T1000 (cell line): ENCODE data around the gene BCAS2.

ENCODE experiments used
- DNase-seq: peaks from one replicate; lab custom pipeline; 2025; ENCODE audit warnings: mixed read lengths; lab: John Stamatoyannopoulos, UW

The BCAS2 gene

GRCh38 chr1:114558544-114558943 lies 22.9 kb downstream of the BCAS2 start:
- no peak for DNase-seq

GRCh38 chr1:114554577-114554976 lies 26.8 kb downstream of the BCAS2 start:
- no peak for DNase-seq

GRCh38 chr1:114552106-114552639 lies 29.2 kb downstream of the BCAS2 start:
- DNase-seq: no peak

DNA sequence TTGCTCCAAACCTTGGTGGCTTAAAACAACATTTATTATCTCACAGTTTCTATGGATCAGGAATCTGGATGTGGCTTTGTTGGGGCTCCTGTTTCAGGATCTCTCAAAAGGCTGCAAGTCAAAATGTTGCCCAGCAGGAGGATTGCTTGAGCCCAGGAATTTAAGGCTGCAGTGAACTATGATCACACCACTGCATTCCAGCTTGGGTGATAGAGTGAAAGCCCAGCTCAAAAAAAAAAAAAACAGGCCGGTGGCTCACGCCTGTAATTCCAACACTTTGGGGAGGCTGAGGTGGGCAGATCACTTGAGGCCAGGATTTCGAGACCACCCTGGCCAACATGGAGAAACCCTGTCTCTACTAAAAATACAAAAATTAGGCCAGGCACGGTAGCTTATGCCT lies 30.0 kb downstream of the BCAS2 start:
- no peak for DNase-seq

DNA sequence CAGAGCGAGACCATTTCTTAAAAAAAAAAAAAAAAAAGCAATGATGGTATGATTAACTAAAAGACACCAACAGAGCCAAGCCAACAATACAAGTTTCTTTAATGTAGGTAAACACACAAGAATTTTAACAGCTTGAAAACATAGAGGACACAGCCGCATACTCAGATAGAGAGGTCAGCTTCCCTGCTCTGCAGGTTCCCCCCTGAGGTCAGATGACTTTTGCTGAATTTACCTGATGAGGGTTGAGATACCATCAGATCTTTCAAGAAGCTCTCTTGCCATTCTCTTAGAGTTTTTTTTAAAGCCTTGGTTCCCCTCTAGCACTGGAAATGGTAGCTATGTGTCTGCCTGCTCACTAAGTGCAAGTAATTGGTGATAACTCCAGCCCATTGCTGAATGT lies 31.1 kb downstream of the BCAS2 start:
- DNase-seq: no peak

GRCh38 chr1:114549137-114549536 lies 32.3 kb downstream of the BCAS2 start:
- no peak for DNase-seq

DNA sequence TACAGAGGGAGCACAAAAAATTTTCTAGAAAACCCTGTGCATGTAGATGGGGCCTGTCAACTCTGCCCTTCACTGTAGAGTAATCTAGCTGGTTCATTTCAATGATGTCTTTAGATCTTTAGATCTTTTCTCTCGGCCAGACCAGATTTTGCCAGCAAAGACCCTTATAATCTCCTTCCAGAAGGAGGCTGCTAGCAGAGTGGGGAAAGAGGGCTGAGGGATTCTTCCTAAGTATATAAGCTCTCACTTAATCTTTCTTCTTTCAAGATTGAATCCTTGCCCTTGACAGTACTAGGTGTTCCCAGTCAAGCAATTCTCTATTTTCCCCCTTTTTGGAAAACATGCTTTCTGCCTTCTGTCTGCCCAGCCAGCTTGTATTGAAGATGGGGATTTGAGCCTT lies 34.3 kb downstream of the BCAS2 start:
- no peak for DNase-seq

GRCh38 chr1:114545796-114546195 lies 35.6 kb downstream of the BCAS2 start:
- no peak for DNase-seq

DNA sequence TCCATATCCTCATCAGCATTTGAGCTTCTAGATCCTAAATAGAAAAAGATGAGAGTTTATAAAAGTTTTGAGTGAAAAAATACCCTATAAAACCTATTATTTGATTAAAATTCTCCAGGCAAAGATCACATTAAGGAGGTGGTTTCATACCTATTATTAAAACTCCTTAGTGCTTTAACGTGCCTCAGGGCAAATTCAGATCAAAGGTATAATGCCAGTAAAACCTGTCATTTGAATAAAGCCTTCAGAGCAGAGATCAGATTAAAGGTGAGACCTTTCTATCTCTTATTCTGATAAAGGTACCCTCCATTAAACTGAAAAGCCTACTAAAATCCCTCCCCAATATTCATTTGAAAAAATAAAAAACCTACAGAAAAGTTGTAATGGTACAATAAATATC lies 36.1 kb downstream of the BCAS2 start:
- no peak for DNase-seq

DNA sequence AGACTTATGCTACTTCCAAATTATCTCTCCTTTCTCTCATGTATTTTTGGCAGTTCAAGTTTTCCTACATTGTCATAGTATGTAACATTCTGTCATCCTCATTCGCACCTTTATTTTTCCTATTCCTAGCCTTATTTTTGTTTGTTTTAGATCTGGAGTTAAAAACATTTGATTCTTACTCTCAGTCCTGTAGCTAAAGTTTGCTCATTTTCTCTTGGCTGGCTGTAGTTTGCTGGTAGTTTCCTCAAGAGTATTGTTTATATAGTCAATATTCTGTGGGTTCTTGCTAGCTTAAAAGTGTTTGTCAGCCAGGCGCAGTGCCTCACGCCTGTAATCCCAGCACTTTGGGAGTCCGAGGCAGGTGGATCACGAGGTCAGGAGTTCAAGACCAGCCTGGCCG lies 40.6 kb downstream of the BCAS2 start:
- no peak for DNase-seq

GRCh38 chr1:114540272-114540671 lies 41.1 kb downstream of the BCAS2 start:
- no peak for DNase-seq

DNA sequence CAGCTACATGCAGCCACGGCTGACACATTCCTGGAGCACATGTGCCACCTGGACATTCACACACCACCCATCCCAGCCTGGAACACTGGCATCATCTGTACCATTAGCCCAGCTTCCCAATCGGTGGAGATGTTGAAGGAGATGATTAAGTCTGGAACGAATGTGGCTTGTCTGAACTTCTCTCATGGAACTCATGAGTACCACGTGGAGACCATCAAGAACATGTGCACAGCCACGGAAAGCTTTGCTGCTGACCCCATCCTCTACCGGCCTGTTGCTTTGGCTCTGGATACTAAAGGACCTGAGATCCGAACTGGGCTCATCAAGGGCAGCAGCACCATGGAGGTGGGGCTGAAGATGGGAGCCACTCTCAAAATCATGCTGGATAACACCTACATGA lies 45.4 kb downstream of the BCAS2 start:
- no peak for DNase-seq

DNA sequence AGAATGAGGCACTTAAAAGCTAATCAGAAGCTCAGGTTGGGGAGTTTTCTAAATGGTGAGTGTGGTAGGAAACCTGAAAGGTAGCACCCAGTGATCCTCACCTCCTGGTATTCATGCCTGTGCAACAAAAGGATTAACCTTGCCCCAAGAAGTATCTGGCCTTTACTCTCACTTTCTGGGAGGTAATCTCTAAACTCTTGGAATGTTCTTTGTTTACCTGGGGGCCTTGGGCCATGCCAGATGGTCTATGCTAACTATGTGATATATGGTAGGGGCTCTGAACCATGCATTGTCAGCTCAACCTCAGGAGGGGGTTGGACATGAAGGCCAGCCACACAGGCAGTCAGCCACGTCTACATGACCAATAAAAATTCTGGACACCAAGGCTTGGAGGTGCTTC lies 46.0 kb downstream of the BCAS2 start:
- no peak for DNase-seq

GRCh38 chr1:114531094-114531493 lies 50.3 kb downstream of the BCAS2 start:
- DNase-seq: no peak

GRCh38 chr1:114530224-114530623 lies 51.2 kb downstream of the BCAS2 start:
- DNase-seq: no peak

DNA sequence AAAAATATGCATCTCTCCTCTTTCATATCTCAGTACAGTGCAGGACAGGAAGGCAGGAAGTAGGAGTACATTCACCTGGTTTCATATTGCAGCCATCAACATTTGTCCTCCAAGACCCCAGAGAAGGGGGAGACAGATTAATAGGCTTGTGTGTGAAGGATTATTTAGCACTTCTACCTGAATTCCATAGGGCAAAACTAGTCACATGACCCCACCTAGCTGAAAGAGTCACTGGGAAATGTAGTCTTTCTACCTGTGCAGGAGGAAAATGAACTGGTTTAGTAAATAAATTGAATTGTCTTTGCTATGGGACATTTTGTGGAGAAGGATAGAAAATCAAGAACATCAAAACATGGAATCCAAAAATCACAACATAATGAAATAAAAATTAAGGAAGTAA lies 56.5 kb downstream of the BCAS2 start:
- no peak for DNase-seq

- DNase-seq: no peak
Observed at GRCh38 chr1:114522264-114522575, 59.2 kb downstream of the BCAS2 start.

GRCh38 chr1:114521396-114522263 lies 59.8 kb downstream of the BCAS2 start:
- DNase-seq: no peak
